Testis (tissue), 2 donors: Measurements from ENCODE around the gene DPEP2.

Experiments
- CTCF ChIP-seq, 3 experiments: fragments of 450-650 bp in 2 of 3; fragments of 200-600 bp in 1 of 3; sonication (generic) in 1 of 3; IDR thresholded peaks; one replicate each; pipeline ENCODE4 v1.5.1; 2016 to 2019; ENCODE audit warnings: antibody characterized with exemption in 3 of 3, mild to moderate bottlenecking in 2 of 3, moderate library complexity in 1 of 3
- POLR2A ChIP-seq: fragments of 450-650 bp; IDR thresholded peaks from one replicate; pipeline ENCODE4 v1.6.1; 2017; ENCODE audit warnings: antibody characterized with exemption, mild to moderate bottlenecking, moderate library complexity

- TF ChIP-seq CTCF (IDR thresholded peaks at IDR 0.05) (no peak), POLR2A (no peak)
Measured at GRCh38 chr16:68019167-68019680, 19.9 kb upstream of the DPEP2 start.
